Activated B cell treated with CpG ODN at 0.5 μM for 24 hours (primary cell): ENCODE measurements around the gene PPM1F. TPM values are rescaled to one million over a fixed set of nuclear protein-coding genes. Genes with fewer than 3 reads are reported as not detected.

Experiments
- ATAC-seq: fragments of 200-7000 bp; cut with Tn5 transposase; one replicate; pipeline ENCODE4 v1.10.0; 2021; ENCODE audit warnings: low read depth, mild to moderate bottlenecking, moderate library complexity
- CTCF ChIA-PET: fragments of 350-600 bp; sonication (Branson Sonifier 250); formaldehyde crosslinking; loops from one replicate; lab custom pipeline; 2021; ENCODE audit warnings: antibody characterized with exemption; lab: Charles Lee
- POLR2A ChIA-PET: fragments of 350-600 bp; sonication (Branson Sonifier 250); formaldehyde crosslinking; loops from one replicate; lab custom pipeline; 2021; ENCODE audit warnings: antibody characterized with exemption; lab: Charles Lee
- DNase-seq: peaks from one replicate; pipeline ENCODE4 v3.0.0; 2022
- H3K27ac Mint-ChIP-seq: one replicate; pipeline ENCODE4 v1.8.0; 2020; ENCODE audit warnings: mixed read lengths
- H3K27me3 Mint-ChIP-seq: one replicate; pipeline ENCODE4 v1.8.0; 2021; ENCODE audit warnings: mixed read lengths
- H3K36me3 Mint-ChIP-seq: one replicate; pipeline ENCODE4 v1.8.0; 2021; ENCODE audit warnings: low read depth, mixed read lengths
- H3K4me1 Mint-ChIP-seq: one replicate; pipeline ENCODE4 v1.8.0; 2021; ENCODE audit warnings: mixed read lengths
- H3K4me3 Mint-ChIP-seq: one replicate; pipeline ENCODE4 v1.8.0; 2020; ENCODE audit warnings: mild to moderate bottlenecking, mixed read lengths
- H3K9me3 Mint-ChIP-seq: one replicate; pipeline ENCODE4 v1.8.0; 2020; ENCODE audit warnings: mixed read lengths
- CTCF ChIP-seq: fragments of 200-600 bp; IDR thresholded peaks from one replicate; pipeline ENCODE4 v1.8.0; 2022; ENCODE audit warnings: antibody characterized with exemption, mild to moderate bottlenecking
- intact Hi-C: fragments of 100-400 bp; cut with micrococcal nuclease; formaldehyde crosslinking; loops from one replicate; pipeline ENCODE4 v1.15.1; 2024
- total RNA-seq: library from RNA; stranded (reverse); gene quantifications from 2 replicates; pipeline ENCODE4 v1.2.3, GENCODE V29; 2022

The PPM1F gene
- total RNA-seq, 1 donor from 2014 or later = 21.1 TPM

GRCh38 chr22:21920341-21921183, 32.1 kb downstream of the PPM1F start:
- DNase-seq (no peak), ATAC-seq (no peak)
- H3K36me3 Mint-ChIP-seq = peaks cover 2% of the 10 kb centered on the region
- POLR2A ChIA-PET = interaction anchor here (0.6 kb wide), 1 partner anchor 110 kb away, joined by 3 read pairs; no protein-coding TSS in a partner anchor
- no peaks in the 10 kb centered on the region for H3K27me3 Mint-ChIP-seq
- intact Hi-C loops = no loop called here
- no peak for TF ChIP-seq CTCF
- CTCF ChIA-PET = interaction anchor here (2.4 kb wide), 1 partner anchor 16 kb away, joined by 6 read pairs; no protein-coding TSS in a partner anchor
- H3K9me3 Mint-ChIP-seq = no peaks in the 10 kb centered on the region
- no peak overlapping the region for H3K27ac Mint-ChIP-seq
- no peaks in the 10 kb centered on the region for H3K4me1 Mint-ChIP-seq
- no peak overlapping the region for H3K4me3 Mint-ChIP-seq

- DNase-seq (no peak), ATAC-seq (no peak)
- intact Hi-C loops = no loop called here
- peaks cover 2% of the 10 kb centered on the region for H3K36me3 Mint-ChIP-seq
- H3K27ac Mint-ChIP-seq = no peak overlapping the region
- ChIA-PET POLR2A (interaction anchor here (0.6 kb wide), 1 partner anchor 111 kb away, joined by 3 read pairs; no protein-coding TSS in a partner anchor), CTCF (interaction anchor here (2.4 kb wide), 1 partner anchor 17 kb away, joined by 6 read pairs; no protein-coding TSS in a partner anchor)
- no peaks in the 10 kb centered on the region for H3K4me1 Mint-ChIP-seq
- no peaks in the 10 kb centered on the region for H3K27me3 Mint-ChIP-seq
- H3K4me3 Mint-ChIP-seq = no peak overlapping the region
- no peaks in the 10 kb centered on the region for H3K9me3 Mint-ChIP-seq
- TF ChIP-seq CTCF = no peak
These were observed 32.9 kb downstream of the PPM1F start for GRCh38 chr22:21919526-21920307.

- TF ChIP-seq CTCF = no peak
- Mint-ChIP-seq H3K9me3 (no peaks in the 10 kb centered on the region), H3K27me3 (no peaks in the 10 kb centered on the region), H3K36me3 (no peaks in the 10 kb centered on the region), H3K4me1 (no peaks in the 10 kb centered on the region), H3K27ac (no peak overlapping the region), H3K4me3 (no peak overlapping the region)
- ChIA-PET POLR2A (no interaction called here), CTCF (interaction anchor here (0.6 kb wide), 1 partner anchor 137 kb away, joined by 3 read pairs; no protein-coding TSS in a partner anchor)
- DNase-seq (no peak), ATAC-seq (no peak)
- intact Hi-C loops = no loop called here
These were observed 34.0 kb downstream of the PPM1F start for GRCh38 chr22:21918466-21919185.

GRCh38 chr22:21917959-21918261, 34.7 kb downstream of the PPM1F start:
- no peak for TF ChIP-seq CTCF
- no peak overlapping the region for H3K4me3 Mint-ChIP-seq
- intact Hi-C loops = no loop called here
- H3K27me3 Mint-ChIP-seq = no peaks in the 10 kb centered on the region
- ATAC-seq = no peak
- H3K36me3 Mint-ChIP-seq = no peaks in the 10 kb centered on the region
- no peaks in the 10 kb centered on the region for H3K4me1 Mint-ChIP-seq
- DNase-seq = no peak
- ChIA-PET POLR2A (no interaction called here), CTCF (no interaction called here)
- no peaks in the 10 kb centered on the region for H3K9me3 Mint-ChIP-seq
- H3K27ac Mint-ChIP-seq = no peak overlapping the region
